BLaER1 treated with 17β-estradiol and CSF1 and Interleukin-3, amounts not matched to agents 10 nM and 100 nM (cell line): ENCODE data around the gene GP1BB.

ENCODE experiments used
- H3K27ac ChIP-seq, 11 experiments: shearing (Covaris generic); formaldehyde crosslinking; 2 replicates each; pipeline ENCODE4 v1.8.1; 2022
- H3K27me3 ChIP-seq, 11 experiments: shearing (Covaris generic); formaldehyde crosslinking; 2 replicates each; pipeline ENCODE4 v1.8.1; 2022
- H3K36me3 ChIP-seq, 11 experiments: shearing (Covaris generic); formaldehyde crosslinking; 2 replicates each; pipeline ENCODE4 v1.8.1; 2022
- H3K4me1 ChIP-seq, 10 experiments: shearing (Covaris generic); formaldehyde crosslinking; 2 replicates each; pipeline ENCODE4 v1.8.1; 2022
- H3K4me2 ChIP-seq, 11 experiments: shearing (Covaris generic); formaldehyde crosslinking; 2 replicates each; pipeline ENCODE4 v1.8.1; 2022
- H3K4me3 ChIP-seq, 10 experiments: shearing (Covaris generic); formaldehyde crosslinking; 2 replicates each; pipeline ENCODE4 v1.8.1; 2022
- H3K9ac ChIP-seq, 11 experiments: shearing (Covaris generic); formaldehyde crosslinking; 2 replicates each; pipeline ENCODE4 v1.8.1; 2022
- H3K9me3 ChIP-seq, 11 experiments: shearing (Covaris generic); formaldehyde crosslinking; replicated peaks in 1 of 11; 2 replicates each; pipeline ENCODE4 v1.8.1; 2022
- H4K20me1 ChIP-seq, 11 experiments: shearing (Covaris generic); formaldehyde crosslinking; 2 replicates each; pipeline ENCODE4 v1.8.1; 2022
- Cebpa-rat ChIP-seq, 11 experiments: shearing (Covaris generic); IDR thresholded peaks; 2 replicates each; pipeline ENCODE4 v1.8.1; 2022

GP1BB gene

GRCh38 chr22:19753090-19753842, 29.9 kb downstream of the GP1BB start:
- no peaks in the 10 kb centered on the region for H3K9me3 ChIP-seq
- H3K4me1 ChIP-seq, result peaks cover 8 to 29% (median 20%) of the 10 kb centered on the region in 10 experiments; a peak in 18 of 20 replicates
- no peak overlapping the region for H3K9ac ChIP-seq
- H4K20me1 ChIP-seq, result peaks cover 0 to 80% (median 41%) of the 10 kb centered on the region in 11 experiments; a peak in 17 of 22 replicates
- TF ChIP-seq Cebpa-rat (IDR thresholded peaks at IDR 0.05), result no peak
- H3K4me3 ChIP-seq, result no peak overlapping the region
- H3K4me2 ChIP-seq, result no peak overlapping the region
- H3K36me3 ChIP-seq, result no peaks in the 10 kb centered on the region
- H3K27ac ChIP-seq, result no peak overlapping the region
- peaks cover 76 to 98% (median 93%) of the 10 kb centered on the region in 11 experiments for H3K27me3 ChIP-seq

GRCh38 chr22:19753996-19754700, 30.8 kb downstream of the GP1BB start:
- Histone ChIP-seq H3K9me3 (no peaks in the 10 kb centered on the region), H3K36me3 (no peaks in the 10 kb centered on the region), H3K27ac (no peak overlapping the region), H3K27me3 (peaks cover 81 to 98% (median 96%) of the 10 kb centered on the region in 11 experiments), H3K4me3 (no peak overlapping the region), H3K9ac (no peak overlapping the region), H3K4me1 (peaks cover 7 to 23% (median 17%) of the 10 kb centered on the region in 10 experiments; a peak in 18 of 20 replicates), H3K4me2 (no peak overlapping the region), H4K20me1 (peaks cover 0 to 88% (median 50%) of the 10 kb centered on the region in 11 experiments; a peak in 17 of 22 replicates)
- TF ChIP-seq Cebpa-rat (IDR thresholded peaks at IDR 0.05), result no peak

GRCh38 chr22:19754701-19755144, 31.4 kb downstream of the GP1BB start:
- Histone ChIP-seq H3K4me1 (peaks cover 7 to 23% (median 19%) of the 10 kb centered on the region in 10 experiments; a peak in 18 of 20 replicates), H3K27me3 (peaks cover 87 to 98% (median 96%) of the 10 kb centered on the region in 11 experiments), H3K9ac (no peak overlapping the region)

GRCh38 chr22:19755145-19755710, 31.9 kb downstream of the GP1BB start:
- Histone ChIP-seq H3K4me3 (no peak overlapping the region), H3K4me2 (no peak overlapping the region), H3K27ac (no peak overlapping the region), H3K4me1 (peaks cover 7 to 25% (median 19%) of the 10 kb centered on the region in 10 experiments; a peak in 18 of 20 replicates), H3K27me3 (peaks cover 92 to 98% (median 96%) of the 10 kb centered on the region in 11 experiments), H3K36me3 (no peaks in the 10 kb centered on the region), H3K9me3 (no peaks in the 10 kb centered on the region), H3K9ac (no peak overlapping the region), H4K20me1 (peaks cover 0 to 89% (median 60%) of the 10 kb centered on the region in 11 experiments; a peak in 17 of 22 replicates)
- no peak for TF ChIP-seq Cebpa-rat (IDR thresholded peaks at IDR 0.05)

More at GRCh38 chr22:19754701-19755144, 31.4 kb downstream of the GP1BB start:
- Histone ChIP-seq H3K4me2 (no peak overlapping the region), H3K4me3 (no peak overlapping the region), H3K27ac (no peak overlapping the region), H3K9me3 (no peaks in the 10 kb centered on the region), H4K20me1 (peaks cover 0 to 88% (median 56%) of the 10 kb centered on the region in 11 experiments; a peak in 17 of 22 replicates), H3K36me3 (no peaks in the 10 kb centered on the region)
- TF ChIP-seq Cebpa-rat (IDR thresholded peaks at IDR 0.05), result no peak

GRCh38 chr22:19755722-19756287, 32.5 kb downstream of the GP1BB start:
- Histone ChIP-seq H4K20me1 (peaks cover 0 to 89% (median 60%) of the 10 kb centered on the region in 11 experiments; a peak in 17 of 22 replicates), H3K9me3 (no peaks in the 10 kb centered on the region), H3K4me2 (peak overlapping the region in 8 of 11 experiments; percentile 47 to 87 (median 64); a peak in 9 of 22 replicates), H3K36me3 (no peaks in the 10 kb centered on the region), H3K27ac (no peak overlapping the region), H3K4me1 (peaks cover 7 to 25% (median 19%) of the 10 kb centered on the region in 10 experiments; a peak in 18 of 20 replicates), H3K27me3 (peaks cover 97 to 100% (median 100%) of the 10 kb centered on the region in 11 experiments), H3K4me3 (peak overlapping the region in 1 of 10 experiments; percentile 38; a peak in 1 of 20 replicates), H3K9ac (no peak overlapping the region)
- no peak for TF ChIP-seq Cebpa-rat (IDR thresholded peaks at IDR 0.05)

GRCh38 chr22:19756288-19757128, 33.2 kb downstream of the GP1BB start:
- no peak overlapping the region for H3K9ac ChIP-seq
- no peaks in the 10 kb centered on the region for H3K36me3 ChIP-seq
- H3K4me2 ChIP-seq, result peak overlapping the region; percentile 47 to 91 (median 64)
- H3K4me1 ChIP-seq, result peaks cover 7 to 31% (median 22%) of the 10 kb centered on the region in 10 experiments; a peak in 18 of 20 replicates
- H4K20me1 ChIP-seq, result peaks cover 0 to 90% (median 64%) of the 10 kb centered on the region in 11 experiments; a peak in 17 of 22 replicates
- no peaks in the 10 kb centered on the region for H3K9me3 ChIP-seq
- H3K4me3 ChIP-seq, result peak overlapping the region in 8 of 10 experiments; percentile 18 to 51 (median 34); a peak in 11 of 20 replicates
- peaks cover 99 to 100% (median 100%) of the 10 kb centered on the region in 11 experiments for H3K27me3 ChIP-seq
- no peak for TF ChIP-seq Cebpa-rat (IDR thresholded peaks at IDR 0.05)
- H3K27ac ChIP-seq, result no peak overlapping the region

- H3K9ac ChIP-seq, result no peak overlapping the region
- no peak overlapping the region for H3K27ac ChIP-seq
- H3K36me3 ChIP-seq, result no peaks in the 10 kb centered on the region
- H3K4me3 ChIP-seq, result peak overlapping the region in 8 of 10 experiments; percentile 18 to 51 (median 34); a peak in 10 of 20 replicates
- no peaks in the 10 kb centered on the region for H3K9me3 ChIP-seq
- no peak for TF ChIP-seq Cebpa-rat (IDR thresholded peaks at IDR 0.05)
- peaks cover 99 to 100% (median 100%) of the 10 kb centered on the region in 11 experiments for H3K27me3 ChIP-seq
- H4K20me1 ChIP-seq, result peaks cover 0 to 90% (median 69%) of the 10 kb centered on the region in 11 experiments; a peak in 17 of 22 replicates
- peaks cover 7 to 31% (median 22%) of the 10 kb centered on the region in 10 experiments; a peak in 18 of 20 replicates for H3K4me1 ChIP-seq
- H3K4me2 ChIP-seq, result peak overlapping the region; percentile 47 to 91 (median 64); a peak in 21 of 22 replicates
Measured at GRCh38 chr22:19757140-19757984, 34.0 kb downstream of the GP1BB start.
